ENCODE measurements around the gene NOS2.

GRCh38 chr17:27760069-27760885, 40.1 kb downstream of the NOS2 start:
- TF ChIP-seq EZH2 (IDR thresholded peaks at IDR 0.05; ENCODE audit: low read length) = no peak
- TF ChIP-seq CTCF (optimal IDR thresholded peaks at IDR 0.05 in 1 of 3, IDR thresholded peaks at IDR 0.05 in 1 of 3, conservative IDR thresholded peaks at IDR 0.05 in 1 of 3; ENCODE audit: extremely low read depth in 1 of 3, insufficient read depth in 2 of 3, low read length in 3 of 3) = peak; percentile 68 to 87 (median 76)
